PFSK-1 (cell line): ENCODE data around the gene DNAH8.

Source experiments
- POLR2AphosphoS5 ChIP-seq: IDR thresholded peaks from 2 replicates; pipeline ENCODE4 v1.6.1; 2012; ENCODE audit warnings: low read depth, mild to moderate bottlenecking, control low read depth, low read length, moderate library complexity
- TAF1 ChIP-seq: IDR thresholded peaks from 2 replicates; pipeline ENCODE4 v1.6.1; 2012; ENCODE audit warnings: low read length, control low read depth, borderline replicate concordance; ENCODE audit not compliant: insufficient read depth

GRCh38 chr6:39021041-39021440, 305.9 kb downstream of the DNAH8 start:
- TF ChIP-seq POLR2AphosphoS5: no peak
- no peak for TF ChIP-seq TAF1
